Thoracic aorta (tissue), 2 donors: Measurements from ENCODE around the gene SNX20. TPM values are rescaled to one million over a fixed set of nuclear protein-coding genes. Genes with fewer than 3 reads are reported as not detected.

Experiments
- ATAC-seq: fragments of 150-250 bp; one replicate; pipeline ENCODE4 v1.8.0; 2017; ENCODE audit warnings: low read depth; ENCODE audit not compliant: insufficient number of reproducible peaks, low FRiP score
- DNase-seq: peaks from one replicate; pipeline ENCODE4 v3.0.0-alpha.2; 2020; ENCODE audit warnings: low spot score
- H3K27ac ChIP-seq, 2 donors: fragments of 200-600 bp; sonication (generic); 1 replicate in 1 of 2; 2 replicates in 1 of 2; pipeline ENCODE4 v1.5.1; 2016; ENCODE audit warnings: mild to moderate bottlenecking in 2 of 2, moderate library complexity in 2 of 2
- H3K27me3 ChIP-seq: fragments of 200-600 bp; sonication (generic); replicated peaks from 2 replicates; pipeline ENCODE4 v1.6.0; 2016; ENCODE audit warnings: mild to moderate bottlenecking; ENCODE audit not compliant: insufficient read depth
- H3K36me3 ChIP-seq: fragments of 200-600 bp; sonication (generic); one replicate; pipeline ENCODE4 v1.5.1; 2016
- H3K4me1 ChIP-seq, 2 donors: fragments of 200-600 bp; sonication (generic); 1 replicate in 1 of 2; 2 replicates in 1 of 2; pipeline versions ENCODE4 v1.5.1 to v1.6.0; 2016; ENCODE audit warnings: low read depth in 2 of 2, mild to moderate bottlenecking in 1 of 2; ENCODE audit not compliant: control insufficient read depth in 1 of 2
- H3K4me3 ChIP-seq: fragments of 200-600 bp; sonication (generic); 2 replicates; pipeline ENCODE4 v1.5.1; 2016; ENCODE audit warnings: mild to moderate bottlenecking
- H3K9me3 ChIP-seq: fragments of 200-600 bp; sonication (generic); 2 replicates; pipeline ENCODE4 v1.5.1; 2016
- CTCF ChIP-seq: fragments of 200-600 bp; sonication (generic); IDR thresholded peaks from one replicate; pipeline ENCODE4 v1.5.1; 2019; ENCODE audit warnings: antibody characterized with exemption
- total RNA-seq, 2 donors: library from RNA; depleted of rRNA; stranded (reverse); fragments of >200 nt; gene quantifications; one replicate each; pipeline versions ENCODE4 v1.1.0 to v1.2.3, GENCODE V29; 2016

Gene SNX20
- total RNA-seq, 2 donors from 2014 or later, result 3.3 to 4.6 TPM

GRCh38 chr16:50622029-50622428, 59.1 kb downstream of the SNX20 start:
- Histone ChIP-seq H3K27me3 (no peaks in the 10 kb centered on the region), H3K36me3 (peaks cover 8% of the 10 kb centered on the region), H3K9me3 (no peaks in the 10 kb centered on the region), H3K27ac (no peak overlapping the region), H3K4me3 (no peak overlapping the region), H3K4me1 (peaks cover 10 to 25% of the 10 kb centered on the region in 2 donors)
- DNase-seq, result no peak
- ATAC-seq, result no peak
- no peak for TF ChIP-seq CTCF

Other genes with a start within 250 kb of the SNX20 start
- gene NKD1, start 132.9 kb downstream of the SNX20 start, total RNA-seq, result 10 to 100 TPM; 30.2 to 41.7 TPM
- gene NOD2, start 12.3 kb upstream of the SNX20 start, total RNA-seq, result 10 to 100 TPM in 1 of 2 donors, 1 to 10 TPM in 1; 7.4 to 10.9 TPM
- 10 to 100 TPM; 53.9 to 91.9 TPM for gene CYLD, start 60.8 kb upstream of the SNX20 start, total RNA-seq